Gastrocnemius medialis (tissue), 4 donors: Measurements from ENCODE around the gene HSD11B1L. TPM values are rescaled to one million over a fixed set of nuclear protein-coding genes. Genes with fewer than 3 reads are reported as not detected.
"Not testable (repeated sequence)": the region's sequence is repeated elsewhere in the genome, so short reads cannot be mapped to it uniquely, and the experiment has no call there.

ENCODE experiments used
- ATAC-seq, 2 donors: fragments of 150-250 bp; one replicate each; pipeline ENCODE4 v1.9.1; 2016
- DNase-seq, 2 donors: peaks; one replicate each; pipeline ENCODE4 v3.0.0-alpha.2; 2019
- H3K27ac ChIP-seq, 4 donors: fragments of 200-600 bp; sonication (generic); 1 replicate in 1 of 4; 2 replicates in 3 of 4; pipeline ENCODE4 v1.5.1; 2016 to 2018; ENCODE audit warnings: mild to moderate bottlenecking in 2 of 4, moderate library complexity in 1 of 4
- H3K27me3 ChIP-seq, 3 donors: fragments of 200-600 bp; sonication (generic) in 2 of 3; 1 replicate in 1 of 3; 2 replicates in 2 of 3; pipeline versions ENCODE4 v1.5.1 to v1.6.0; 2016 to 2019; ENCODE audit warnings: mild to moderate bottlenecking in 1 of 3, moderate library complexity in 1 of 3
- H3K36me3 ChIP-seq, 2 donors: fragments of 200-600 bp; sonication (generic) in 1 of 2; one replicate each; pipeline ENCODE4 v1.5.1; 2017 to 2018
- H3K4me1 ChIP-seq, 2 donors: fragments of 200-600 bp; sonication (generic) in 1 of 2; one replicate each; pipeline ENCODE4 v1.5.1; 2016 to 2017; ENCODE audit warnings: mild to moderate bottlenecking in 2 of 2
- H3K4me3 ChIP-seq, 4 donors: fragments of 200-600 bp; sonication (generic) in 3 of 4; 1 replicate in 1 of 4; 2 replicates in 3 of 4; pipeline ENCODE4 v1.5.1; 2016 to 2019; ENCODE audit warnings: mild to moderate bottlenecking in 2 of 4
- H3K9me3 ChIP-seq, 3 donors: fragments of 200-600 bp; sonication (generic) in 2 of 3; 1 replicate in 1 of 3; 2 replicates in 2 of 3; pipeline ENCODE4 v1.5.1; 2016 to 2019
- CTCF ChIP-seq, 5 experiments: fragments of 450-650 bp in 3 of 5; fragments of 200-600 bp in 2 of 5; sonication (generic) in 2 of 5; IDR thresholded peaks in 4 of 5; conservative IDR thresholded peaks in 1 of 5; 1 replicate in 4 of 5; 2 replicates in 1 of 5; pipeline ENCODE4 v1.5.1; 2016 to 2019; ENCODE audit warnings: antibody characterized with exemption in 5 of 5, mild to moderate bottlenecking in 3 of 5, moderate library complexity in 3 of 5
- POLR2A ChIP-seq, 2 donors: fragments of 450-650 bp; IDR thresholded peaks; one replicate each; pipeline ENCODE4 v1.6.1; 2017; ENCODE audit warnings: antibody characterized with exemption in 2 of 2, mild to moderate bottlenecking in 2 of 2, moderate library complexity in 2 of 2
- in situ Hi-C, 4 donors: fragments of 200-750 bp; cut with MboI; loops; one replicate each; pipeline versions ENCODE4 v1.15.0 to v1.8.0; 2017; ENCODE audit warnings: low sequenced_read_pairs in 4 of 4
- intact Hi-C: fragments of 100-400 bp; cut with DNase I; formaldehyde crosslinking; loops from one replicate; pipeline ENCODE4 v1.15.1; 2023; ENCODE audit warnings: low total_unique reads
- total RNA-seq, 4 donors: library from RNA; depleted of rRNA; stranded (reverse); fragments of >200 nt; gene quantifications; one replicate each; pipeline versions ENCODE4 v1.1.0 to v1.2.3, GENCODE V29; 2016

HSD11B1L gene
- total RNA-seq, 4 donors from 2014 or later = 5.8 to 33.2 (median 21.5) TPM

GRCh38 chr19:5719274-5719960 is 38.6 kb downstream of the HSD11B1L start:
- peak overlapping the region; percentile 92 to 99 (median 96) for H3K27ac ChIP-seq
- intact Hi-C loops (no loop called here), in situ Hi-C loops (no loop called here)
- ATAC-seq = peak in 1 of 2 donors; percentile 1
- peak overlapping the region; percentile 73 to 93 (median 84) for H3K4me3 ChIP-seq
- peaks cover 18 to 31% of the 10 kb centered on the region in 2 donors for H3K4me1 ChIP-seq
- H3K27me3 ChIP-seq = no peaks in the 10 kb centered on the region
- DNase-seq = no peak
- H3K9me3 ChIP-seq = no peaks in the 10 kb centered on the region
- H3K36me3 ChIP-seq = no peaks in the 10 kb centered on the region
- TF ChIP-seq POLR2A (IDR thresholded peaks at IDR 0.05) (no peak), CTCF (IDR thresholded peaks at IDR 0.05 in 4 of 5, conservative IDR thresholded peaks at IDR 0.05 in 1 of 5) (no peak)

GRCh38 chr19:5719961-5720790 is 39.3 kb downstream of the HSD11B1L start, which contains the start of the genes CATSPERD and LONP1:
CATSPERD (plus strand) TSS chr19:5720637; CDS start chr19:5720738, 101 bp downstream.
LONP1 (minus strand) TSS chr19:5720146; CDS start chr19:5720132, 14 bp downstream.
- peak; percentile 98 for DNase-seq
- Histone ChIP-seq H3K27me3 (no peaks in the 10 kb centered on the region), H3K4me3 (peak within 1 kb of the TSS; percentile 73 to 93 (median 84)), H3K9me3 (no peaks in the 10 kb centered on the region), H3K27ac (peak within 1 kb of the TSS; percentile 92 to 99 (median 96)), H3K36me3 (no peaks in the 10 kb centered on the region), H3K4me1 (peaks cover 18 to 31% of the 10 kb centered on the region in 2 donors)
- in situ Hi-C loops = no loop called here
- intact Hi-C loops = loop anchor here (1.0 to 2.0 kb wide), 5 partner anchors 30 to 390 kb away; partner anchors contain the start of genes MICOS13, RFX2, RPL36 and SAFB
- ATAC-seq = peak; percentile 97 to 99
- peak; percentile 76 to 89 for TF ChIP-seq POLR2A (IDR thresholded peaks at IDR 0.05)
- TF ChIP-seq CTCF (IDR thresholded peaks at IDR 0.05 in 4 of 5, conservative IDR thresholded peaks at IDR 0.05 in 1 of 5) = peak; percentile 86 to 95 (median 94)

GRCh38 chr19:5727453-5728050 is 46.7 kb downstream of the HSD11B1L start:
- H3K9me3 ChIP-seq = peaks cover 0 to 17% (median 0%) of the 10 kb centered on the region in 3 donors
- DNase-seq (no peak), ATAC-seq (no peak)
- H3K4me3 ChIP-seq = no peak overlapping the region
- in situ Hi-C loops = no loop called here
- H3K4me1 ChIP-seq = no peaks in the 10 kb centered on the region
- no peak overlapping the region for H3K27ac ChIP-seq
- intact Hi-C loops = no loop called here
- peaks cover 0 to 8% (median 0%) of the 10 kb centered on the region in 3 donors for H3K27me3 ChIP-seq
- TF ChIP-seq POLR2A (IDR thresholded peaks at IDR 0.05) (no peak), CTCF (IDR thresholded peaks at IDR 0.05 in 4 of 5, conservative IDR thresholded peaks at IDR 0.05 in 1 of 5) (no peak)
- no peaks in the 10 kb centered on the region for H3K36me3 ChIP-seq

- DNase-seq, intact Hi-C loops: not testable (repeated sequence)
These were observed 52.3 kb downstream of the HSD11B1L start for GRCh38 chr19:5733172-5733571.

More at GRCh38 chr19:5733172-5733571, 52.3 kb downstream of the HSD11B1L start:
- H3K4me3 ChIP-seq, H3K27ac ChIP-seq, ATAC-seq, in situ Hi-C loops, H3K36me3 ChIP-seq, H3K4me1 ChIP-seq, H3K27me3 ChIP-seq: not testable (repeated sequence)
- H3K9me3 ChIP-seq = peaks cover 0 to 17% (median 0%) of the 10 kb centered on the region in 3 donors

Other genes starting within 250 kb of the HSD11B1L start
- gene ZNRF4, start 225.6 kb upstream of the HSD11B1L start, total RNA-seq = not detected
- under 1 TPM in 1 of 4 donors, not detected in 3; 0.10 TPM for gene TINCR, start 113.1 kb upstream of the HSD11B1L start, total RNA-seq
- gene SAFB2, start 58.3 kb upstream of the HSD11B1L start, total RNA-seq = 10 to 100 TPM; 13.7 to 19.8 (median 18.4) TPM
- 10 to 100 TPM; 29.8 to 60.0 (median 56.1) TPM for gene SAFB, start 57.9 kb upstream of the HSD11B1L start, total RNA-seq
- gene MICOS13, start 511 bp upstream of the HSD11B1L start, total RNA-seq = 100 to 1,000 TPM in 1 of 4 donors, 10 to 100 TPM in 3; 45.7 to 122 (median 74.8) TPM
- gene RPL36, start 9.3 kb downstream of the HSD11B1L start, total RNA-seq = 100 to 1,000 TPM; 329 to 784 (median 462) TPM
- 10 to 100 TPM; 33.1 to 77.7 (median 70.4) TPM for gene LONP1, start 39.1 kb downstream of the HSD11B1L start, total RNA-seq
- not detected for gene CATSPERD, start 39.6 kb downstream of the HSD11B1L start, total RNA-seq
- gene PRR22, start 103.7 kb downstream of the HSD11B1L start, total RNA-seq = 1 to 10 TPM in 1 of 4 donors, under 1 TPM in 1, not detected in 2; 0.24 to 1.0 TPM
- 10 to 100 TPM; 19.5 to 45.9 (median 25.0) TPM for gene DUS3L, start 110.1 kb downstream of the HSD11B1L start, total RNA-seq
- gene NRTN, start 124.0 kb downstream of the HSD11B1L start, total RNA-seq = not detected
- under 1 TPM in 1 of 4 donors, not detected in 3; 0.29 TPM for gene FUT6, start 158.7 kb downstream of the HSD11B1L start, total RNA-seq
- gene FUT3, start 170.4 kb downstream of the HSD11B1L start, total RNA-seq = under 1 TPM in 1 of 4 donors, not detected in 3; 0.32 TPM
- not detected for gene FUT5, start 189.5 kb downstream of the HSD11B1L start, total RNA-seq
- 100 to 1,000 TPM; 190 to 349 (median 221) TPM for gene NDUFA11, start 222.8 kb downstream of the HSD11B1L start, total RNA-seq
- gene VMAC, start 223.8 kb downstream of the HSD11B1L start, total RNA-seq = 1 to 10 TPM in 3 of 4 donors, under 1 TPM in 1; 0.46 to 3.0 (median 2.1) TPM
- gene CAPS, start 233.2 kb downstream of the HSD11B1L start, total RNA-seq = 1 to 10 TPM; 1.2 to 2.4 (median 2.0) TPM